HG03575 (cell line): ENCODE results near the gene WDCP.
"Not testable (repeated sequence)": the region's sequence is repeated elsewhere in the genome, so short reads cannot be mapped to it uniquely, and the experiment has no call there.

Experiments
- ATAC-seq: cut with Tn5 transposase; IDR thresholded peaks from one replicate; pipeline ENCODE4 v1.9.1; 2021; ENCODE audit not compliant: unreplicated experiment, insufficient number of reproducible peaks, low FRiP score; ENCODE audit errors: extremely low read depth

Gene WDCP

GRCh38 chr2:24038786-24039499 is 8.2 kb downstream of the WDCP start:
- ATAC-seq: no peak

- no peak for ATAC-seq
Observed at GRCh38 chr2:24026233-24026632, 21.0 kb downstream of the WDCP start.

- ATAC-seq: no peak
Observed at GRCh38 chr2:24024996-24025663, 22.1 kb downstream of the WDCP start.

GRCh38 chr2:24024018-24024417 is 23.2 kb downstream of the WDCP start:
- no peak for ATAC-seq

GRCh38 chr2:24022975-24023575 is 24.1 kb downstream of the WDCP start:
- no peak for ATAC-seq

GRCh38 chr2:24022324-24022974 is 24.7 kb downstream of the WDCP start:
- no peak for ATAC-seq

- no peak for ATAC-seq
Observed at GRCh38 chr2:24021122-24021998, 25.8 kb downstream of the WDCP start.

- ATAC-seq: no peak
Observed at GRCh38 chr2:24020244-24020643, 26.9 kb downstream of the WDCP start.

GRCh38 chr2:24019729-24020128 is 27.5 kb downstream of the WDCP start:
- no peak for ATAC-seq

GRCh38 chr2:24018241-24018640 is 28.9 kb downstream of the WDCP start:
- ATAC-seq: no peak

GRCh38 chr2:24017711-24018110 is 29.5 kb downstream of the WDCP start:
- no peak for ATAC-seq

- ATAC-seq: no peak
Observed at GRCh38 chr2:24016853-24017703, 30.1 kb downstream of the WDCP start.

- no peak for ATAC-seq
Observed at GRCh38 chr2:24016376-24016761, 30.8 kb downstream of the WDCP start.

GRCh38 chr2:24015562-24016375 is 31.4 kb downstream of the WDCP start:
- ATAC-seq: no peak

GRCh38 chr2:24014902-24015301 is 32.3 kb downstream of the WDCP start:
- ATAC-seq: not testable (repeated sequence)

GRCh38 chr2:24012521-24013188 is 34.5 kb downstream of the WDCP start:
- ATAC-seq: no peak
